GM21447 (cell line): ENCODE measurements around the gene CD247.

Source experiments
- ATAC-seq: cut with Tn5 transposase; IDR thresholded peaks from one replicate; pipeline ENCODE4 v1.9.1; 2021; ENCODE audit not compliant: unreplicated experiment

CD247 gene

GRCh38 chr1:167542109-167543032, 24.0 kb upstream of the CD247 start:
- ATAC-seq = no peak

DNA sequence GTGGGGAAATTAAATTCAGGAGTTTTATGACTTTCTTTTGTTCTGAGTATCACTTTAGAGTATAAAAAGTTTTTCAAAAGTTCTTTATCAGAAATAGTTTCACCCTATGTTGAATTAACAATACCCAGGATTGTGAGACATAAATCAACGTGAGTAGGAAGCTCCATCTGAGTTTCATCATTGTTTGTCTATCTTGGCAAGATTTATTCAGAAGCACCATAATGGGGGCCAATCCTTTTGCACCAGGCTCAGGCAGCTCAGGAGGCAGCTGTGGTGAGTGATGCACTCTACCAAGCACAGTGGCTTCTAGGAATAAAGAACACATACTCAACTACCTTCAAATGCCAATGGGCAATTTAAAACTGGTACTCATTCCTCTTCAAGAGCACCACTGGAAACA, 23.3 kb upstream of the CD247 start:
- ATAC-seq = no peak

DNA sequence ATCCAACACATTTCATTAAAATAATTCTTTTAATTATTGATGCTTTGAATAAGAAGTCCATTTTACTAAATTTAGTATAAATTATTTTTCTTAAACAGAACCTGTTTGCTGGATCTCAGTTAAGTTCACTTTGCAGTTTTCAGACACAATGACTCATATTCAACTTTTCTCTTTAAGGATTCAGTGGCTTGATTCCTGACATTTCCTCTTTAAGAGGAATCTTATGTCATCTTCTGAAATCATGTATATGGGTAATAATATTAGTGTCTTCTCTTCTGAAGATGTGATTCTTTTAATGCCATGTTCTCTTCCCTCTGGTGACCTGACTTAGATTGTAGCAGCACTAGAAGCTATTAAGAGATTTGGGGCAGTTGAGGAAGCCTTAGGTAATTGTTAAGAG, 22.7 kb upstream of the CD247 start:
- no peak for ATAC-seq

DNA sequence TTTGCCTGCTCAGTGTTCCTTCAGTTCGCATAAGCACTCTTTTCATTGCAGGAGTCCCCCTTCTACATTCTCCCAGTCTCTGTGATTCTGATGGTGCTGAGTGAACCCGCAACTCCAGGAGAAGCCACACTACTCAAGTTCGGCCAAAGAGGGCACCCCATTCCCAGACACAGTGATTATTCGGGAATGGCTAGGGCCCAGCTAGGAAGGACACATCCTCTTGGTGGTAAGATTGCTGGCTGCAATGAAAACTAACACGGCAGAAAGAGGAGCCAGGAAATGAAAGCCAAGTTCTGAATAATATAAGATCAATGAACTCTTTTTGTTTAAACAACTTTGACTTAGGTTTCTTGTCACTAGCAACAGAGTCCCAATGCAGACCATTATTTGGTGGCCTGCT, 20.3 kb upstream of the CD247 start:
- no peak for ATAC-seq

GRCh38 chr1:167533851-167534300, 15.5 kb upstream of the CD247 start:
- peak; percentile 61 for ATAC-seq

DNA sequence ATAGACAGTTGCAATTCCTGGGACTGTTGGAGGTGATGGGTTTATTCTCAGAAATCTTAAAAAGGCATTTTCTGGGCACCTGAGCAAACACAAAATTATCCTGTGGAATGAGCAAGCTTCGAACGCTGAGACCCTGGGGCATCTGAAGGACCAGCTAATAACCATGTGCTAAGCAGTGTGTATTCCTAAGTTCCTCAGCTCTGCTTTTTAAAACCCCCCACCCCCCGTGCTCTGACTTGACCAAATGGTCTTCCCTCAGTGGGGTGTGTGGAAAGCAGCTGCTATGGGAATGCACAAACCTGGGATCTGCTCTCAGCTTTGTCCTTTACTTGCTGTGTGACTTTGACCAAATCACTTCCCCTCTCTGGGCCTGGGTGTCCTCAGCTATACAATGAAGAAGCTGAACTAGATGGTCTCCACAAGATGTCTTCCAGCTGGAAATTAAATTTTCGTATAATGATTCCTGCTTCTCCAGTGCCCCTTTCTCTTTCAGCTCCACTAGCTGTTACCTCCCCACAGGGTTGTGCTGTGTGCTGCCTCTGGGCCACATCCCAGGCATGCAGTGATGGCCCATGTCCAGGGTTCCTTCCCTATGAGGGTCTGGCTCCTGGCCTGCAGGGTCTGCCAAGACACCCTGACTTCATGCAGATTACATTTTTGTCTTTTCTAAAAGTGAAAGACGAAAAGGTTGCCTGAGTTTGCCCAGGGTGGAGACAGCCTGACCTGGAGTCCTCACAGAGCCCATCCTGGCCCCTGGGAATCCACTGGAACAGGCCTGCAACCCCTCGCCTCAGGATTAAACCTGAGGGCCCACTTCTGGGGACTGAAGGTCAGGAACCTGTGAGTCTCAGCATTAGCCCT, 14.9 kb upstream of the CD247 start:
- ATAC-seq = peak; percentile 22

GRCh38 chr1:167532375-167532774, 14.0 kb upstream of the CD247 start:
- no peak for ATAC-seq

GRCh38 chr1:167529829-167530474, 11.6 kb upstream of the CD247 start:
- no peak for ATAC-seq

- ATAC-seq = no peak
These were observed 9.9 kb upstream of the CD247 start for GRCh38 chr1:167528057-167528728.

GRCh38 chr1:167526667-167527383, 8.5 kb upstream of the CD247 start:
- no peak for ATAC-seq

GRCh38 chr1:167524651-167525050, 6.3 kb upstream of the CD247 start:
- ATAC-seq = no peak

- ATAC-seq = no peak
These were observed 3.9 kb upstream of the CD247 start for GRCh38 chr1:167522246-167522645.

DNA sequence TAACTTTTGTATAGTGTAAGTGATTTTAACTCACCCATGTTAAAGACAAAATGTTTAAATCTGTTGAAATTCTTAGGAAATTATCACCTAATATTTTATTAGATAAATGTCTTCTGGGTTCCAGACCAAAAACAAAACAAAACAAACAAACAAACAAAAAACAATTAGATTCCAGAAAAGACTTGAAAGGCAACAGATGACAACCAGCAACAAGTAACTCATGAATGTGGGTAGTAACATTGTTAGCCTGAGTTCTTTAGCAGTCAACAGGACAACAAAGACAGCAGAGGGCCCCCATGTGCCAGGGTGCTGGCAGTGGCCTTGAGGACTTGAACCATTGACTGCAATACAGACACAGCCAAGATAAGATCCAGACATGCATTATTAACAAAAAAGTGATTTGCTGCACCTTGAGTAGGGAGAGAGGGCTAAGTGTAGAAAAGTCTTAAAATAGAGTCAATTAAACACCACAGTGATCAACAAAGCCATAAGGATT, 2.4 kb upstream of the CD247 start:
- no peak for ATAC-seq

DNA sequence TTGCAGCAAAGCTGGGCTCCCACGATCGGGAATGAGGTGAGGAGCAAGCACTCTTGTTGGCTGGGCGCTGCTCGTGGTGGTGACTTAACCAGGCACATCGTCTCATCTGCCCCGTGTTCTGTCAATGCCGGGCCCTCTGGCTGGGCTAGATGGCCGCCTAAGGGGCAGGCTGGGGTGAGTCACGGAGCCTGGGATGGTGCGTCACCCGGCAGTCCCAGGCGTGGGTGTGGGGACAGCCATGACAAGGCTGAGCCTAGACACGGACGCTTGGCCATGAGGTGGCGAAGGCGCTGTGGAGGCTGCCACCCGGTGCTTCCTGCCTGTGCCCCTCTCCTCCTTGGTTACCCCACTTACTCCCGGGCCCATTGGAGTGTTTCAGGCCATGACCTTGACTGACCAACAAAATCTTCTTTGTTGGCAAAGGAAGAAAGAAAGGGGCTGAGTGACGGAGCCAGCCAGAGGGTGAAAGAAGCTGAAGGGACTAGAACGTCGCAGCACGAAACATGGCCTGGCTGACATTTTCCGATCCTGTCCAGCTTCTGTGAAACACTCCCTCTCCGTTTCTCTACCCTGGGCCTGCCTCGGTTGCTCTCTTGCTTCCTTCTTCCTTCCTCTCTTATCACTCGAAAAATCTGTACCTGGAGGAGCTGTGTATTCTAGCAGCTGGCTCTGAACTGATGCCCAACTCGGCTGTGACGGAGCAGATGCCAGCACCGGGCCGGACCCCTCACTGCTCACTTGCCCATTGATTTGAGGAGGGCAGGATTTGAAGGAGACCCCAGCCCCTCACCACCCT, 596 bp downstream of the CD247 start:
- ATAC-seq = no peak

DNA sequence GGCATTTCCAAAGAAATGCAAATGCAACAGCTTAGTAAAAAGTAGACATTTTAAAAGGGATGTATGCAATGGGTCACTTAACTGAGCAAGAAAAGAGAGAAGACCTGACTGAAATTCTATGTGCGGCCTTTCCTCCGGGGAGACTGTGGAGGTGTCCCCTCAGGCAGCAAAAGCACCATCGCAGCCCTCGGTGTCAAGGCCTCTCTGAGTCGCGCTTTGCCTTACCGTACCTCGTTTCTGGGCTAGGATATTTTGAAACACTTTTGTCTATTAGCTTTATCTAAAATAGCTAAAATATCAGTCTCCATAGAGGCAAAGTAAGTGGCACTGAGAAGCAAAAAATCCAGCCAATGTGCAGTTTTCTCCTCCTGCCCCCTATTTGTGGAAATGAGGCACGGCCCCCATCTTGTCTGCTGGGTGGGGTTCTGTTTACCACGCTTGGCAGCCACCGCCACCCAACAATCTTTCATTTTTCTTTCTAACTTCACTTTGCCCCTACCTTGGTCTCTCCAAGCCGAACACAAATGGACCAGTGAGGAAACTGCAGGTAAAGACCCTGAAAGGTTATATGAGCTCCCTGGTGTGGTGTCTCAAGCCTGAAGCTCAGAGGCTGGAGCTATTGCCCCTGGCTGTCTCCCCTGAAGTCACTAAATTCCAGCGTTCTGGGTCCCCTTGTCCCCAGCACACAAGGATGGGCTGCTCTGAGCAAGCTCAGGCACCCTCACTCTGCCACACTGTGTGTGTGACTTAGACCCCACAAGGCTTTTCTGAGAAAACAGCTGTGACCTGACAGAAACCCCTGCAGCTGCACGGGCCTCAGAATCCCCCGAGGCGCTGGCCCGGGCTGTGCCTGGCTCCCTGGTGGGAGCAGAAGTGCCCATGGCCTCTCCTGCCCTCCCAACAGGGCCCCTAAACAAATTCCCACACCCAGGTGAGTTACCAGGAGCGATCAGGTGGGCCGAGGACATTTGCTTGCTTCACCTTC, 1.6 kb downstream of the CD247 start:
- no peak for ATAC-seq

DNA sequence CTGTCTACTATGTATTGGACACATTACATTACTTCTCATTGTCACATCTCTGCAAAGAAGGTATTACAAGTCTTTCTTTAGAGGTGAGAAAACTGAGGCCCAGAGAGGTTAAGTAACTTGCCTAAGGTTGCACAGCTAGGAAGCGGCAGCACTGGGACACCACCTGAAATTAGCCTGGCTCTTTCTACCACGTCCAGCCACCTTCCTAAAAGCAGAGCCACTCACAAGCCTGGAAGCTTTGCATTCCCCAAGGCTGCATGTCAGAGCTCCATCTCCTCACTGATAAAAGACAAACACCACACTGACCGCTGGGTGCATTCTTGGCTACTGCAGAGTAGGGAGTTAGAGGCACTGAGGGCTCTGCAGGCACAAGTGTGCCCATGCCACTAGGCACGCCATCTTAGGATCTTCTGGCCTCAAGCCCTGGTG, 2.4 kb downstream of the CD247 start:
- no peak for ATAC-seq

DNA sequence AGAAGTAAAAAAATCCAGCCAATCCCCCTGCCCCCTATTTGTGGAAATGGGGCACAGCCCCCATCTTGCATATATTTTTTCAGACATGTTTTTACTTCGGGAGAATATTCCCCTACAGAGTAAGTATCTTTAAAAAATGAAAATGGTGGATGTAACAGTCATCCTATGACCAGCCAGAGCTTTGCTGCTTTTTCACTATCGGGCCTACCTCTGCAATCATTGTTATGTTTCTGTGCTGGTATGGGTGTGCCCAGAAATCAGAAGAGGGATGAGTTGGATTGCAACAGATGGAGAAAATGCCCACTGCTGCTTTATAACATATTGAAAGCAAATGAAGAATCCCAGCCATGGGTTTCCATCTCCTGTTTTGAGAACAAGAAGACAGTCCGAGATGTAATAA, 2.9 kb downstream of the CD247 start:
- ATAC-seq = no peak

GRCh38 chr1:167514288-167514687, 4.0 kb downstream of the CD247 start:
- ATAC-seq = no peak
